Measurements from ENCODE around the gene NFE2L2.

GRCh38 chr2:177282181-177282641 is 17.7 kb upstream of the NFE2L2 start:
- no peak for TF ChIP-seq ZFP36 (IDR thresholded peaks at IDR 0.05; ENCODE audit: low read depth, low read length, partially characterized antibody)
- no peak for TF ChIP-seq ELK1 (CRISPR knock-in tag; IDR thresholded peaks at IDR 0.05)
- no peak for TF ChIP-seq BRF1 (IDR thresholded peaks at IDR 0.05; ENCODE audit: borderline replicate concordance, extremely low read depth, insufficient read length)

Measured in K562 (cell line).